ENCODE data around the gene OR1M1. TPM values are rescaled to one million over a fixed set of nuclear protein-coding genes. Genes with fewer than 3 reads are reported as not detected.
"Not testable (repeated sequence)": the region's sequence is repeated elsewhere in the genome, so short reads cannot be mapped to it uniquely, and the experiment has no call there.

OR1M1 gene
- total RNA-seq, 2 experiments from 2014 or later = not detected

GRCh38 chr19:9065457-9066014, 21.3 kb upstream of the OR1M1 start:
- no peak for TF ChIP-seq EZH2phosphoT487 (IDR thresholded peaks at IDR 0.05; ENCODE audit: borderline replicate concordance, low read depth, low read length)
- TF ChIP-seq, protein P1, sequence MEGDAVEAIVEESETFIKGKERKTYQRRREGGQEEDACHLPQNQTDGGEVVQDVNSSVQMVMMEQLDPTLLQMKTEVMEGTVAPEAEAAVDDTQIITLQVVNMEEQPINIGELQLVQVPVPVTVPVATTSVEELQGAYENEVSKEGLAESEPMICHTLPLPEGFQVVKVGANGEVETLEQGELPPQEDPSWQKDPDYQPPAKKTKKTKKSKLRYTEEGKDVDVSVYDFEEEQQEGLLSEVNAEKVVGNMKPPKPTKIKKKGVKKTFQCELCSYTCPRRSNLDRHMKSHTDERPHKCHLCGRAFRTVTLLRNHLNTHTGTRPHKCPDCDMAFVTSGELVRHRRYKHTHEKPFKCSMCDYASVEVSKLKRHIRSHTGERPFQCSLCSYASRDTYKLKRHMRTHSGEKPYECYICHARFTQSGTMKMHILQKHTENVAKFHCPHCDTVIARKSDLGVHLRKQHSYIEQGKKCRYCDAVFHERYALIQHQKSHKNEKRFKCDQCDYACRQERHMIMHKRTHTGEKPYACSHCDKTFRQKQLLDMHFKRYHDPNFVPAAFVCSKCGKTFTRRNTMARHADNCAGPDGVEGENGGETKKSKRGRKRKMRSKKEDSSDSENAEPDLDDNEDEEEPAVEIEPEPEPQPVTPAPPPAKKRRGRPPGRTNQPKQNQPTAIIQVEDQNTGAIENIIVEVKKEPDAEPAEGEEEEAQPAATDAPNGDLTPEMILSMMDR (conservative IDR thresholded peaks at IDR 0.05; ENCODE audit: low read length) = no peak
- no peak overlapping the region for H3K27ac ChIP-seq (ENCODE audit: low read depth, low read length, poor library complexity, severe bottlenecking)
- H3K4me1 ChIP-seq (ENCODE audit: insufficient read depth, low read length, poor library complexity, severe bottlenecking) = no peaks in the 10 kb centered on the region
- no peak overlapping the region for H3K4me3 ChIP-seq (ENCODE audit: low read depth, low read length, poor library complexity, severe bottlenecking)
- no peak for DNase-seq (ENCODE audit: low spot score)
- no peak overlapping the region for H2AFZ ChIP-seq (ENCODE audit: low read length)
- no peaks in the 10 kb centered on the region for H3K9me3 ChIP-seq (ENCODE audit: low read length)
- ChIA-PET POLR2A (interaction anchor here (0.7 kb wide), 1 partner anchor 21 kb away, joined by 4 read pairs; the partner anchor contains the start of gene OR1M1), CTCF (ENCODE audit: unreplicated experiment) (no interaction called here)
- no TSS peak for BruUV-seq (replicated peaks)
- no peak overlapping the region for H3K4me2 ChIP-seq (ENCODE audit: low read length)
- H3K9me2 ChIP-seq (ENCODE audit: insufficient read depth, low read length) = no peaks in the 10 kb centered on the region
- no peaks in the 10 kb centered on the region for H4K20me1 ChIP-seq (ENCODE audit: insufficient read depth, low read length)
- intact Hi-C loops (cut with micrococcal nuclease; ENCODE audit: unreplicated experiment) = no loop called here
- H3K36me3 ChIP-seq (ENCODE audit: insufficient read depth, low read length) = no peaks in the 10 kb centered on the region
- H3K79me2 ChIP-seq (ENCODE audit: insufficient read depth, low read depth, low read length) = no peaks in the 10 kb centered on the region

- no peak for TF ChIP-seq EZH2phosphoT487 (IDR thresholded peaks at IDR 0.05; ENCODE audit: borderline replicate concordance, low read depth, low read length)
- TF ChIP-seq, protein P1 (conservative IDR thresholded peaks at IDR 0.05; ENCODE audit: low read length) = no peak
- Histone ChIP-seq H3K4me3 (ENCODE audit: low read depth, low read length, poor library complexity, severe bottlenecking) (no peak overlapping the region), H3K4me2 (ENCODE audit: low read length) (no peak overlapping the region), H3K4me1 (ENCODE audit: insufficient read depth, low read length, poor library complexity, severe bottlenecking) (no peaks in the 10 kb centered on the region), H3K27ac (ENCODE audit: low read depth, low read length, poor library complexity, severe bottlenecking) (no peak overlapping the region), H3K36me3 (ENCODE audit: insufficient read depth, low read length) (no peaks in the 10 kb centered on the region), H4K20me1 (ENCODE audit: insufficient read depth, low read length) (no peaks in the 10 kb centered on the region), H2AFZ (ENCODE audit: low read length) (no peak overlapping the region), H3K79me2 (ENCODE audit: insufficient read depth, low read depth, low read length) (no peaks in the 10 kb centered on the region), H3K9me2 (ENCODE audit: insufficient read depth, low read length) (no peaks in the 10 kb centered on the region), H3K9me3 (ENCODE audit: low read length) (no peaks in the 10 kb centered on the region)
- intact Hi-C loops (cut with micrococcal nuclease; ENCODE audit: unreplicated experiment) = no loop called here
- no peak for DNase-seq (ENCODE audit: low spot score)
- no TSS peak for BruUV-seq (replicated peaks)
- CTCF ChIA-PET (ENCODE audit: unreplicated experiment) = no interaction called here
- POLR2A ChIA-PET = no interaction called here
Measured at GRCh38 chr19:9070066-9070465, 16.8 kb upstream of the OR1M1 start.

DNA sequence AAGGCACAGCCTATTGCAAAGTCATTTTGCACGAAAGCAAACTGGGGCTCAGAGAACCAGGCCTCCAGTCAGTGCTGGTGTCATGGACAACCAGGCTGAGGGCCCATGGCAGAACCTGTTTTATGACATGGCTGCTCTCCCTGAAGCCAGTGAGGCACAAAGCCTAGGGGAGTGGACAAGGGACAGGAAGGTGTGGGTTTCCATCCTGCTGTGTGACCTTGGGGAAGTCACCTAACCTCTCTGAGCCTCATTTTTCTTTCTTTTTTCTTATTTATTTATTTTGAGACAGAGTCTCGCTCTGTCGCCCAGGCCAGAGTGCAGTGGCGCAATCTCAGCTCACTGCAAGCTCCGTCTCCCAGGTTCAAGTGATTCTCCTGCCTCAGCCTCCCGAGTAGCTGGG, 15.1 kb upstream of the OR1M1 start:
- H3K4me3 ChIP-seq (ENCODE audit: low read depth, low read length, poor library complexity, severe bottlenecking); H3K4me2 ChIP-seq (ENCODE audit: low read length); H3K9me3 ChIP-seq (ENCODE audit: low read length); H3K79me2 ChIP-seq (ENCODE audit: insufficient read depth, low read depth, low read length); H3K36me3 ChIP-seq (ENCODE audit: insufficient read depth, low read length); H2AFZ ChIP-seq (ENCODE audit: low read length); intact Hi-C loops (cut with micrococcal nuclease; ENCODE audit: unreplicated experiment); DNase-seq (ENCODE audit: low spot score); CTCF ChIA-PET (ENCODE audit: unreplicated experiment); POLR2A ChIA-PET; H4K20me1 ChIP-seq (ENCODE audit: insufficient read depth, low read length); H3K4me1 ChIP-seq (ENCODE audit: insufficient read depth, low read length, poor library complexity, severe bottlenecking); H3K9me2 ChIP-seq (ENCODE audit: insufficient read depth, low read length); H3K27ac ChIP-seq (ENCODE audit: low read depth, low read length, poor library complexity, severe bottlenecking); BruUV-seq (replicated peaks): not testable (repeated sequence)
